ENCODE results near the gene ZCCHC4. TPM values are rescaled to one million over a fixed set of nuclear protein-coding genes. Genes with fewer than 3 reads are reported as not detected.

Gene ZCCHC4
- total and polyA plus RNA-seq, 2 of the 8 experiments (the other 6 are each of a cell fraction or from before 2014, with no cell fraction given) = 9.8 to 12.5 TPM

DNA sequence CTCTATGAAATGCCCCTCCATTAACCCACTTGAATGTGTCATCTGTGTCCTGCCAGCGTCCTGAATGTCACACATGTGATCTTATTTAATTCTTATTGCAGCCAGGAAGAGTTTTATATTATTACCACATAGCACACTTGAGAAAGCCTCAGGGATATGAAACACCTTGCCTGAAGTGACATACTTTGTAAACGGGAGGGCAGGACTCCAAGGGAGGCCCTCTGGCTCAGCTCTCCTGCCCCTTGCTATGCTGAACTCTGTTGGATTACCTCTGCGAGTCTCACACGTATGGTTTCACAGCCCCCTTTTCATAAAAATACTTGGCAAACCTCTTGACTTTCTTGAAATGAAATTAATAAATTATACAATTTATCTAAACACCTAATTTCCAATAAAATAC lies 11.1 kb upstream of the ZCCHC4 start (continued):
- TF ChIP-seq, protein P1, sequence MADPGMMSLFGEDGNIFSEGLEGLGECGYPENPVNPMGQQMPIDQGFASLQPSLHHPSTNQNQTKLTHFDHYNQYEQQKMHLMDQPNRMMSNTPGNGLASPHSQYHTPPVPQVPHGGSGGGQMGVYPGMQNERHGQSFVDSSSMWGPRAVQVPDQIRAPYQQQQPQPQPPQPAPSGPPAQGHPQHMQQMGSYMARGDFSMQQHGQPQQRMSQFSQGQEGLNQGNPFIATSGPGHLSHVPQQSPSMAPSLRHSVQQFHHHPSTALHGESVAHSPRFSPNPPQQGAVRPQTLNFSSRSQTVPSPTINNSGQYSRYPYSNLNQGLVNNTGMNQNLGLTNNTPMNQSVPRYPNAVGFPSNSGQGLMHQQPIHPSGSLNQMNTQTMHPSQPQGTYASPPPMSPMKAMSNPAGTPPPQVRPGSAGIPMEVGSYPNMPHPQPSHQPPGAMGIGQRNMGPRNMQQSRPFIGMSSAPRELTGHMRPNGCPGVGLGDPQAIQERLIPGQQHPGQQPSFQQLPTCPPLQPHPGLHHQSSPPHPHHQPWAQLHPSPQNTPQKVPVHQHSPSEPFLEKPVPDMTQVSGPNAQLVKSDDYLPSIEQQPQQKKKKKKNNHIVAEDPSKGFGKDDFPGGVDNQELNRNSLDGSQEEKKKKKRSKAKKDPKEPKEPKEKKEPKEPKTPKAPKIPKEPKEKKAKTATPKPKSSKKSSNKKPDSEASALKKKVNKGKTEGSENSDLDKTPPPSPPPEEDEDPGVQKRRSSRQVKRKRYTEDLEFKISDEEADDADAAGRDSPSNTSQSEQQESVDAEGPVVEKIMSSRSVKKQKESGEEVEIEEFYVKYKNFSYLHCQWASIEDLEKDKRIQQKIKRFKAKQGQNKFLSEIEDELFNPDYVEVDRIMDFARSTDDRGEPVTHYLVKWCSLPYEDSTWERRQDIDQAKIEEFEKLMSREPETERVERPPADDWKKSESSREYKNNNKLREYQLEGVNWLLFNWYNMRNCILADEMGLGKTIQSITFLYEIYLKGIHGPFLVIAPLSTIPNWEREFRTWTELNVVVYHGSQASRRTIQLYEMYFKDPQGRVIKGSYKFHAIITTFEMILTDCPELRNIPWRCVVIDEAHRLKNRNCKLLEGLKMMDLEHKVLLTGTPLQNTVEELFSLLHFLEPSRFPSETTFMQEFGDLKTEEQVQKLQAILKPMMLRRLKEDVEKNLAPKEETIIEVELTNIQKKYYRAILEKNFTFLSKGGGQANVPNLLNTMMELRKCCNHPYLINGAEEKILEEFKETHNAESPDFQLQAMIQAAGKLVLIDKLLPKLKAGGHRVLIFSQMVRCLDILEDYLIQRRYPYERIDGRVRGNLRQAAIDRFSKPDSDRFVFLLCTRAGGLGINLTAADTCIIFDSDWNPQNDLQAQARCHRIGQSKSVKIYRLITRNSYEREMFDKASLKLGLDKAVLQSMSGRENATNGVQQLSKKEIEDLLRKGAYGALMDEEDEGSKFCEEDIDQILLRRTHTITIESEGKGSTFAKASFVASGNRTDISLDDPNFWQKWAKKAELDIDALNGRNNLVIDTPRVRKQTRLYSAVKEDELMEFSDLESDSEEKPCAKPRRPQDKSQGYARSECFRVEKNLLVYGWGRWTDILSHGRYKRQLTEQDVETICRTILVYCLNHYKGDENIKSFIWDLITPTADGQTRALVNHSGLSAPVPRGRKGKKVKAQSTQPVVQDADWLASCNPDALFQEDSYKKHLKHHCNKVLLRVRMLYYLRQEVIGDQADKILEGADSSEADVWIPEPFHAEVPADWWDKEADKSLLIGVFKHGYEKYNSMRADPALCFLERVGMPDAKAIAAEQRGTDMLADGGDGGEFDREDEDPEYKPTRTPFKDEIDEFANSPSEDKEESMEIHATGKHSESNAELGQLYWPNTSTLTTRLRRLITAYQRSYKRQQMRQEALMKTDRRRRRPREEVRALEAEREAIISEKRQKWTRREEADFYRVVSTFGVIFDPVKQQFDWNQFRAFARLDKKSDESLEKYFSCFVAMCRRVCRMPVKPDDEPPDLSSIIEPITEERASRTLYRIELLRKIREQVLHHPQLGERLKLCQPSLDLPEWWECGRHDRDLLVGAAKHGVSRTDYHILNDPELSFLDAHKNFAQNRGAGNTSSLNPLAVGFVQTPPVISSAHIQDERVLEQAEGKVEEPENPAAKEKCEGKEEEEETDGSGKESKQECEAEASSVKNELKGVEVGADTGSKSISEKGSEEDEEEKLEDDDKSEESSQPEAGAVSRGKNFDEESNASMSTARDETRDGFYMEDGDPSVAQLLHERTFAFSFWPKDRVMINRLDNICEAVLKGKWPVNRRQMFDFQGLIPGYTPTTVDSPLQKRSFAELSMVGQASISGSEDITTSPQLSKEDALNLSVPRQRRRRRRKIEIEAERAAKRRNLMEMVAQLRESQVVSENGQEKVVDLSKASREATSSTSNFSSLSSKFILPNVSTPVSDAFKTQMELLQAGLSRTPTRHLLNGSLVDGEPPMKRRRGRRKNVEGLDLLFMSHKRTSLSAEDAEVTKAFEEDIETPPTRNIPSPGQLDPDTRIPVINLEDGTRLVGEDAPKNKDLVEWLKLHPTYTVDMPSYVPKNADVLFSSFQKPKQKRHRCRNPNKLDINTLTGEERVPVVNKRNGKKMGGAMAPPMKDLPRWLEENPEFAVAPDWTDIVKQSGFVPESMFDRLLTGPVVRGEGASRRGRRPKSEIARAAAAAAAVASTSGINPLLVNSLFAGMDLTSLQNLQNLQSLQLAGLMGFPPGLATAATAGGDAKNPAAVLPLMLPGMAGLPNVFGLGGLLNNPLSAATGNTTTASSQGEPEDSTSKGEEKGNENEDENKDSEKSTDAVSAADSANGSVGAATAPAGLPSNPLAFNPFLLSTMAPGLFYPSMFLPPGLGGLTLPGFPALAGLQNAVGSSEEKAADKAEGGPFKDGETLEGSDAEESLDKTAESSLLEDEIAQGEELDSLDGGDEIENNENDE (IDR thresholded peaks at IDR 0.05; ENCODE audit: insufficient replicate concordance, low read length) = no peak
- no peak for TF ChIP-seq CEBPB (IDR thresholded peaks at IDR 0.05; ENCODE audit: low read depth, low read length)
- no peak for TF ChIP-seq SP1 (IDR thresholded peaks at IDR 0.05; ENCODE audit: low read depth, low read length)
- no peak for TF ChIP-seq SRF (IDR thresholded peaks at IDR 0.05; ENCODE audit: low read depth, low read length)
- TF ChIP-seq, protein P2, sequence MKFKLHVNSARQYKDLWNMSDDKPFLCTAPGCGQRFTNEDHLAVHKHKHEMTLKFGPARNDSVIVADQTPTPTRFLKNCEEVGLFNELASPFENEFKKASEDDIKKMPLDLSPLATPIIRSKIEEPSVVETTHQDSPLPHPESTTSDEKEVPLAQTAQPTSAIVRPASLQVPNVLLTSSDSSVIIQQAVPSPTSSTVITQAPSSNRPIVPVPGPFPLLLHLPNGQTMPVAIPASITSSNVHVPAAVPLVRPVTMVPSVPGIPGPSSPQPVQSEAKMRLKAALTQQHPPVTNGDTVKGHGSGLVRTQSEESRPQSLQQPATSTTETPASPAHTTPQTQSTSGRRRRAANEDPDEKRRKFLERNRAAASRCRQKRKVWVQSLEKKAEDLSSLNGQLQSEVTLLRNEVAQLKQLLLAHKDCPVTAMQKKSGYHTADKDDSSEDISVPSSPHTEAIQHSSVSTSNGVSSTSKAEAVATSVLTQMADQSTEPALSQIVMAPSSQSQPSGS (IDR thresholded peaks at IDR 0.05; ENCODE audit: low read length) = no peak
- TF ChIP-seq, protein P3, sequence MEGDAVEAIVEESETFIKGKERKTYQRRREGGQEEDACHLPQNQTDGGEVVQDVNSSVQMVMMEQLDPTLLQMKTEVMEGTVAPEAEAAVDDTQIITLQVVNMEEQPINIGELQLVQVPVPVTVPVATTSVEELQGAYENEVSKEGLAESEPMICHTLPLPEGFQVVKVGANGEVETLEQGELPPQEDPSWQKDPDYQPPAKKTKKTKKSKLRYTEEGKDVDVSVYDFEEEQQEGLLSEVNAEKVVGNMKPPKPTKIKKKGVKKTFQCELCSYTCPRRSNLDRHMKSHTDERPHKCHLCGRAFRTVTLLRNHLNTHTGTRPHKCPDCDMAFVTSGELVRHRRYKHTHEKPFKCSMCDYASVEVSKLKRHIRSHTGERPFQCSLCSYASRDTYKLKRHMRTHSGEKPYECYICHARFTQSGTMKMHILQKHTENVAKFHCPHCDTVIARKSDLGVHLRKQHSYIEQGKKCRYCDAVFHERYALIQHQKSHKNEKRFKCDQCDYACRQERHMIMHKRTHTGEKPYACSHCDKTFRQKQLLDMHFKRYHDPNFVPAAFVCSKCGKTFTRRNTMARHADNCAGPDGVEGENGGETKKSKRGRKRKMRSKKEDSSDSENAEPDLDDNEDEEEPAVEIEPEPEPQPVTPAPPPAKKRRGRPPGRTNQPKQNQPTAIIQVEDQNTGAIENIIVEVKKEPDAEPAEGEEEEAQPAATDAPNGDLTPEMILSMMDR (IDR thresholded peaks at IDR 0.05; ENCODE audit: control extremely low read depth in 1 of 3, insufficient read depth in 1 of 3, low read depth in 1 of 3, low read length in 3 of 3) = no peak
- TF ChIP-seq CHD2 (IDR thresholded peaks at IDR 0.05; ENCODE audit: low read length) = no peak
- no peak for TF ChIP-seq CHD1 (IDR thresholded peaks at IDR 0.05; ENCODE audit: low read depth, low read length)
